Measurements from ENCODE around the gene TBP.

Gene TBP

GRCh38 chr6:170554796-170555137, 598 bp downstream of the TBP start:
- no peak for TF ChIP-seq CTCF (conservative IDR thresholded peaks at IDR 0.05; ENCODE audit: low read depth, low read length)
- peak overlapping the region; percentile 93 for H3K4me3 ChIP-seq (ENCODE audit: low read depth, low read length)
- DNase-seq (ENCODE audit: low read depth) = no peak

GRCh38 chr6:170555305-170555704, 1.1 kb downstream of the TBP start:
- H3K4me3 ChIP-seq (ENCODE audit: low read depth, low read length) = peak overlapping the region; percentile 93
- no peak for DNase-seq (ENCODE audit: low read depth)
- TF ChIP-seq CTCF (conservative IDR thresholded peaks at IDR 0.05; ENCODE audit: low read depth, low read length) = no peak

- no peak overlapping the region for H3K4me3 ChIP-seq (ENCODE audit: low read depth, low read length)
- no peak for DNase-seq (ENCODE audit: low read depth)
- TF ChIP-seq CTCF (conservative IDR thresholded peaks at IDR 0.05; ENCODE audit: low read depth, low read length) = no peak
Measured at GRCh38 chr6:170561555-170561954, 7.4 kb downstream of the TBP start.

- no peak for DNase-seq (ENCODE audit: low read depth)
- no peak for TF ChIP-seq CTCF (conservative IDR thresholded peaks at IDR 0.05; ENCODE audit: low read depth, low read length)
- no peak overlapping the region for H3K4me3 ChIP-seq (ENCODE audit: low read depth, low read length)
Measured at GRCh38 chr6:170564936-170565530, 10.9 kb downstream of the TBP start.

- DNase-seq (ENCODE audit: low read depth) = no peak
- no peak for TF ChIP-seq CTCF (conservative IDR thresholded peaks at IDR 0.05; ENCODE audit: low read depth, low read length)
- no peak overlapping the region for H3K4me3 ChIP-seq (ENCODE audit: low read depth, low read length)
Measured at GRCh38 chr6:170572704-170573466, 18.7 kb downstream of the TBP start.

- peak; percentile 50 for DNase-seq (ENCODE audit: low read depth)
- no peak overlapping the region for H3K4me3 ChIP-seq (ENCODE audit: low read depth, low read length)
- TF ChIP-seq CTCF (conservative IDR thresholded peaks at IDR 0.05; ENCODE audit: low read depth, low read length) = peak; percentile 69
Measured at GRCh38 chr6:170575250-170575649, 21.1 kb downstream of the TBP start.

- H3K4me3 ChIP-seq (ENCODE audit: low read depth, low read length) = no peak overlapping the region
- no peak for DNase-seq (ENCODE audit: low read depth)
- no peak for TF ChIP-seq CTCF (conservative IDR thresholded peaks at IDR 0.05; ENCODE audit: low read depth, low read length)
Measured at GRCh38 chr6:170578909-170579308, 24.7 kb downstream of the TBP start.

All from choroid plexus epithelial cell (primary cell).